ENCODE measurements around the gene MAGI1. TPM values are rescaled to one million over a fixed set of nuclear protein-coding genes. Genes with fewer than 3 reads are reported as not detected.
"Not testable (repeated sequence)": the region's sequence is repeated elsewhere in the genome, so short reads cannot be mapped to it uniquely, and the experiment has no call there.

MAGI1 gene
- polyA plus RNA-seq, 3 donors, result 27.7 to 37.9 (median 33.4) TPM

DNA sequence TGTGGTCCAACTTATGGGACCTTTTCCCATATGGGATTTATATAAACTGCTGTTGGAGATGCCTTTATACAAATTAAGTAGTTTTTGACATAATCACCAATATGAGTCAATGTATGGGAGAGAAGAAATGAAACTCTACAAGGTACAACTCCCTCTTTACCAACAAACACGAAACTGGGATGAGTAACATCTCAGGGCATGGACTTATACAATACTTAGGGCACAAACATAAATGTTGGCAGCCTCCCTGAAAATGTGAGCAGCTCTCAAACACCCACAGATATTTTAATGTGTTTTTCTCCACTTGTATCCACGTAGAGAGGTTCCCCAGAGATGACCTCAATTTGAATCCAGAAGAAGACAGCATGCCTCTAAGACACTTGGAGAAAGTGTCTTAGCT is 161.6 kb downstream of the MAGI1 start:
- DNase-seq, result no peak

DNA sequence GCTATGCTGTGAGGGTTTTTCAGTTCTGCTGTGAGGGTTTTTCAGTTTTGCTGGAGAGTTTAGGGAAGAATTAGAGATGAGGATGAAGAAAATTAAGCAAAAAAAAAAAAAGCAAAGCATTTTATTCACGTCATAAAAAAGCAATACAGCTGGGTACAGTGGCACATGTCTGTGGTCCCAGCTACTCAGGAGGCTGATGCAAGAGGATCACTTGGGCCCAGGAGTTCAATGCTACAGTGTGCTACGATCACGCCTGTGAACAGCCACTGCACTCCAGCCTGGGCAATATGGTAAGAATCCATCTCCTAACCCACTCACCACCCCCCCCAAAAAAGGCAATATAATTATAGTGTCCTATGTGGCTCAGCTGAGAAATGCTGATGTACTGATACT is 162.7 kb downstream of the MAGI1 start:
- DNase-seq, result no peak

DNA sequence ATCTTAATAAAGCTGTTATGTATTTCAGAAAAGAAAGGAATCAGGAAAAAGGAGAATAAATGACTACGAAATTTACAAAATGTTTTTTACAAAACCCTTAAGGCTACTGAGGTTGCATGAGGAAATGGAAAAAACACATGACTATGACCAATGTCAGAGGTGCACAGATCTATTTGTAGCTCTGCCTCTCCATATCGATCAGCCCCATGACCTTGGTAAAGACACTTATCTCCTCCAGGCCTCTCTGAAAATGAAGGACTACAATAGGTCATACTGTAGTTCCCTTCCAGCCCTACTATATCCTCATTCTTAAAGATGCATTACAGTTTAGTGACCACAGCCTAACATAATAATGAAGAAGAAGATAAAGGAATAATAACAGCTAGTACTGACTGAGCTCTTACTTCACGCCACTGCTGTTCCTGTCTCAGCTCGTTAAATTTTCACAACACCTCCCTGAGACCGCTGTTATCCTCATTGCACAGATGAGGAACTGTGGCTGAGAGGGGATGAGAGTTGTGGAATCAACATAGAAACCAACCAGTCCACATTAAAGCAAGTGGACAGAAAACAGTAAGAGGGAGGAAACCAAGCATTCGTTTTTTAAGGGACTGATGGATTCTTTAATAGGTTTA is 163.2 kb downstream of the MAGI1 start:
- DNase-seq, result no peak

DNA sequence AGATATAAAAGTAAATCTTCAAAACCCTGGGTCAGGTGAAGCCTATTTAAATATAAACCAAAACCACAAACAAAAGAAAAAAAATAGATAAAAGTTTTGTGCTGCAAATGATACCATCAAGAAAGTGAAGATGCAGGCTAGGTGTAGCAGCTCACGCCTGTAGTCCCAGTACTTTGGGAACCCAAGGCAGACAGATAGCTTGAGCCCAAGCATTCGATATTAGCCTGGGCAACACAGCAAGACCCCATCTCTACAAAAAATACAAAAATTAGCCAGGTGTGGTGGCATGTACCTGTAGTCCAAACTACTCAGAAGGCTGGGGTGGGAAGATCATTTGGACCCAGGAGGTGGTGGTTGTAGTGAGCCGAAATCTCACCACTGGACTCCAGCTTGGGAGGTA is 164.8 kb downstream of the MAGI1 start:
- DNase-seq, result no peak

DNA sequence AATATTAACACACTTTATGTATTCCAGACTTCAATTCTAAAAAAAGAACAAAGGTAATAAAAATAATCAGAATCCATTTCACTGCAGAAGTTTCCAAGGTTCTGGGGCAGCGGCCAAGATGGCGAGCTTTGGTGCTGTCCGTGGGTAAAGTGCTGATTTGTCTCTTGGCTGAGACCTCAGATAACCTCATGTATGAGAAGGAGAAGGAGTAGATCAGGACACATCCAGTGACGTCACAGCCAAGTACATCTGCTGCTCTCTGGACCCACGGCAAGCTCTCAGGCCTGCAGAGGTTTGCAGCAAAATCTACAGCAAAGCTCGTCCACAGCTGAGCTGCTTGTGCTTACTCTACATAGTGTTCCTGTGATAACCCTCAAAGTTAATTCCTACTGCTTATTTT is 165.7 kb downstream of the MAGI1 start:
- DNase-seq, result no peak

DNA sequence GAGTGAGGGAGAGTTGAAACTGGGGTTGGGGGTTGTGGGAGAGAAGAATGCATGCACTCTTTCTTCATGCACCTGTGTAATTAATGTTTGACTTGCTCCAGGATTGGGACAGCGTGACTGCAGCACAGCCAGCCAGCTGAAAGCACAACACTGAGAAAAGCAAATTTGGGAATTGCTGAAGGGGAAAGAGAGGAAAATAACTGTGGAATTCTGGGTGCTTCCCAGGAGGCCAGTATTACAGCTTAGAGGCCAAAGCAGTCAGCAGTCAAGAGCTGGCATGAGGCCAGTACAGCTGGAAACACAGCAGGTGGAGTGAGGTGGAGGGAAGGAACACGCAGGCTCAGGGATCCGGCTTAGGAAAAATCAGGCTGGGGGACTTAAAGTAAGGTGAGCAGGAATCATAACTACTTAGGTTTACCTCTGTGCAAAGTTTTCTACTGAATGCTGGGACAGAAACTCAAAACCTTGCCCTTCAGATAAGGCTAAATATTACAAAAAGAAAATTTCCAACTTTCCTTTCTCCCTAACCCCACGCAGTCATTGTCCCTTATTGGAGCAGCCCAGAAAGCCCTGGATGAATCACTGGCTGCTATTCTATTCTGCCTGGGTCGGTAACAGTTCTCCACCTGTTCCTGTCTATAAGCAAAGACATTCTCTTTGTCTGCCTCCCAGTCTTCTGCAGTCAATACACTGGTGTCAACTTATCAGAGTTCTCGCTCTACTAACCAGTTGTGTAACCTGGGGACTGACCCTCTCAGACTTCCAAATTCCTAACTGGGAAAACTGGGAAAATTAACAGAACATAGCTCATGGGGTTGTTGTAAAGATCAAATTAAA is 167.2 kb downstream of the MAGI1 start:
- peak; percentile 81 for DNase-seq

DNA sequence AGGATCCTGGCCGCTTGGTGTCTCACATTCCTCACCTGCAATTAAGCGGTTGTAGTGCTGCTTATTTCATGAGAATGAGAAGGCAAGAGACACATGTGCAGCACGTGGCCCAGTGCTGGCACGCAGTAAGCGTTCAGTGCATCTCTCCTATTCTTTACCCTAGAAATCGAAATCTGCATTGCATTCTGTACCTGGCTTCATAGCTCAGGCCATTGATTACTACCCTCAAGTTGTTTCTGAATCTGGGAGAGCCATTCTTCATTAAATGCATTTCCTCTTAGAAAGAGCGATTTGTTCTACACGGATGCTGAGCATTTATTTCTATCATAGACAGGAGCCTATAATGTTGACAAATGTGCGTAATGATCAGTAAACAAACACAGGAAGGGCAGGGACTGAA is 168.9 kb downstream of the MAGI1 start:
- no peak for DNase-seq

DNA sequence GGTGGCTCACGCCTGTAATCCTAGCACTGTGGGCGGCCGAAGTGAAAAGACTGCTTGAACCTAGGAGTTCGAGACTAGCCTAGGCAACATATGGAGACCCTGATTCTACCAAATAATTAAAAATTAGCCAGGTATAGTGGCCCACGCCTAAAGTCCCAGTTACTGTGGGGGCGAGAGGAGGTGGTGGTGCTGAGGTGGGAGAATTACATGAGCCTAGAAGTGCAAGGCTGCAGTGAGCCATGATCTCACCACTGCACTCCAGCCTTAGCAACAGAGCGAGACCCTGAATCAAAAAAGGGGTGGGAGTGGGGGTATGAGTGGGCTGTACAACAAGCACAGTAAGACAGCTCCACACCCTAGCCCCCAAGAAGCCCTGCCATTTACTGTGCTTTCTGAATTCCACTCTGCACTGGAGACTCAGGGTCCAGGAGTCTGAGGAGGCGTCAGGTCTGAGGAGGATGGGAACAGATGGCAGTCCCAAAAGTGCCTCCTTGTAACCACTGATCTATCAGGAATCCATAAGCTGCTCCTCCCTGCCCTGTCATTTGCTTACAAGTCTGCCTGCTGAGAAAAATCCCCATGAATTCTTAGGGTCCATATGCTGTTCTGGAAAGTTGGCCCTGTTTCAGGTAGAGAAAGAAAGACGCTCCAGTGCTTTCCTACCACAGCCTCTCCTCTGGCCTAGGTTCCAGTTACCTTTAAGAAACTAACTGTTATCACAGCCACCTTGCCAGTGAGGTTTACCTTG is 171.1 kb downstream of the MAGI1 start:
- DNase-seq, result no peak

DNA sequence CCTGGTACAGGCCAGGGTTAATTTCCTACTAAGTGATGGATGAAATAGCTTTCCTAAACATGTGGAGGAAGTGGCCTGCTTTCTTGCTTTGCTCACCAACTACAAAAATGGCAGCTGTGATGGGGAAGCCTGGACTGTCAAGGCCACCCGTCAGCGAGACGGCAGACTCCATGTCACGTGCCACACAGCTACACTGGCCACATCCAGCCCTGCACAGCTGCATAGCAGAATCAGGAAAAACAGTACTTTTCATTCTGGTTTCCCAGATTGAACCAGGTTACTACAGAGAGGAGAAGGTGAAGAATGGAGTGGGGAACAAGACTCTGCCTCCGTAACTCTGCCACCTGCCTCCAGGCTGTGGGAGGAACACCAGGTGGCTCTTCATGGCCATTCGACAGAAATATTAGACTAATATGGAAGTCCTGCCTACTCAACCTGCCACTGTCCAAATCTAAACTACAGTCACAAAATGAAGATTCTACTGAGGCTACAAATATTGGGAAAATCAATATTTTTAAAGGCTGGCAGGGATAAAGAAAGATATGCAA is 174.3 kb downstream of the MAGI1 start:
- no peak for DNase-seq

DNA sequence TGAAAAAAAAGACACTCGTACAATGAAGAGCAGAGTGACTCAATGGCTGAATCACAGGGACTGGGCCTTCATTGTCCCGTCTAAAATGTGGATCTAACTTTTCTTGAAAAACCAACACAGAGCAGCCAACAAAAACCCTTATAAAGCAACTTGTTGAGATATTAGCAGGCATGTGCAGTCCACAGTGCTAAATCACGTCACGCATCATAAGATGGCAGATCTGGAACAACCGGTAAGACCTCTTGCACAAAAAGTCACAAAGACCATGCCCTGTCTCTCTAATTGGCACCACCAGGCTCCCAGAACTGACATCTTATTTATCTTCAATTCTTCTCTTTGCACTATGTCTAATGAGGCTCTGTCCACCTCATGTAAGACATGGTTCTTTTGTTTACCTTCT is 177.0 kb downstream of the MAGI1 start:
- no peak for DNase-seq

DNA sequence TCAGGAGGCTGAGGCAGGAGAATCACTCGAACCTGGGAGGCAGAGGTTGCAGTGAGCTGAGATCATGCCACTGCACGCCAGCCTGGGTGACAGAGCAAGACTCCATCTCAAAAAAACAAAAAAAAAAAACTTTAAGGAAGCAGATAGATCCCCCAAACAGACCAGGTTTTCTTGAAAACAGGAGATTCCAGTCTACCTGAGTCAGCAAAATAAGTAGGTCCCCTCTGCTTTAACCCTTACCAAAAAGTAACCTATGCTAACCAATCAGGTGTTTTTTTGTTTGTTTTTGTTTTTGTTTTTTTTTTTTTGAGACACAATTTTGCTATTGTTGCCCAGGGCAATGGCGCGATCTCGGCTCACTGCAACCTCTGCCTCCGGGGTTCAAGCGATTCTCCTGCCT is 179.1 kb downstream of the MAGI1 start:
- DNase-seq, result not testable (repeated sequence)

DNA sequence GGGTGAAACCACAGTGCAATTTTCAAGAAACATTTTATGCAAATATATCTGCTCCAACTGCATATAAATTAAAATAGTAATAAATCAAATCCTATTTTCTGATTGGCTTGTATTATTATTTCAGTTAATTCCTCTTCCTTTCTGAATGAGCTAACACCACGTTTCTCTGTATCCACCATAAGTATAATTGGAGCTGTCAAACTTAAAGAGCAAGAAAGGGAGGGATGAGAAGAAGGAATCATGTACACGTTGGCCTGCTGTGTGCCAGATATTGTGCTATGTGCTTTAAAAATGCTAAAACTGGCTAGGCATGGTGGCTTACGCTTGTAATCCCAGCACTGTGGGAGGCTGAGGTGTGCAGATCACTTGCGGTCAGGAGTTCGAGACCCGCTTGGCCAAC is 180.0 kb downstream of the MAGI1 start:
- DNase-seq, result no peak

DNA sequence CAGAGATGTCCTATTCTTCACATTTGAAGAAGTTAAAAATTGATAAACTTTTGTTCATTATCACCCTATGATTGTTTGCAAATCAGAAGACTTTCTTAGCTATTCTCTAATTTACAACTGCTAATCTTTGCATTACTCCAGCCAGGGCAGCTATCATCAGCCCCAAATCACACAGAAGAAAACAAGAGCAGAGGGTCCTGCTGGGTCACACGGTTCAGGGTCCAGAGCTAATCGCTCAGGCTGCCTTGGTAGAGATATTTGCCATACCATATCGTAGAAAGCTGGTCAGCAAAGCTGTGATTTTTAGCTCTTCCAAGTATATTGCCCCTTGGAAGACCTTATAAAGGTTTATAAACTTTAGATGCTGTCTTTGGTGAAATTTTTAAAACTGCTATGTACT is 181.4 kb downstream of the MAGI1 start:
- no peak for DNase-seq

DNA sequence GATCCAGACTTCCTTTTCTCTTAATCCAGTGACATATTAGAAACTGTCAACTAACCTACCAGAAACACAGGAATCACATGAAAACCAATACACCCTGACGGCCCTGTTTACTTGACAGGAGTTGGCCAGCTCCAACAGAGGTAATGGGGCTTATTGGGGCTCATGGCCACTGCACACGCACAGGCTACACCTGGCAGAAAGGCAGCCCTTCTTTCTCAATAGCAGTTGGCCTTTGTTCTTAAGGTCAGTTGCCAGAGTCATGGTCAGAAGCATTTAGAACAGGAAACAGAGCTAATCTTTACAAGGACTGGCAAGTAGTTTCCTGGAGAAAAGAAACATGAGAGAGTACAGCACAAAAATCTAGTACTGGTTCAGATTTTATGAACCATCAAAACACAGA is 181.8 kb downstream of the MAGI1 start:
- no peak for DNase-seq

DNA sequence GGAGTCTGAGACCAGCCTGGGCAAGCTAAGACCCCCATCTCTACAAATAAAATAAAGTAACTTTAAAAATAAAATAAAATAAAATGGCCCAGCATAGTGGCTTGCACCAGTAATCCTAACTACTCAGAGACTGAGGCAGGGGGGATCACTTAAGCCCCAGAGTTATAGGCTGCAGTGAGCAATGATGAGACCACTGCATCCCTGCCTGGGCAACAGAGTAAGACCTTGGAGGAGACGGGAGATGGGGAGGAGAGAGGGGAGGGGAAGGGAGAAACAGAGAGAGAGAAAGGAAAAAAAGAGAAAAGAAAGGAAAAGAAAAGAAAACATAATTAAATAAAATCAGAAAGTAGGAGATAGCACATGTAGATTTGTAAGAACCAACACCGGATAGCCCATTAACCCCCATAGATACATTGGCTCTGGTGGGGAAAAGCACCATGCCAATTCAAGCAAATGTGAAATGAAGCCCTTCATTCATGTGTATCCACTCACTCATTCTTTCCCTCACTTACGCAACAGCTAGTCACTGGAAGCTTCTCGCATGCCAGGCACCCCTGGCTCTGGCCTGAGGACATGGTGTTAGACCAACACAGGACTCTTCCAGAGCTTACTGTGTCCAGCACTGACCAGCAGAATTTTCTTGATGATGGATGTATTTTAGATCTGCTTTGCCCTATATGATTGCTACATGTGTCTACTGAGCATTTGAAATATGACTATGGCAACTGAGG is 183.2 kb downstream of the MAGI1 start:
- DNase-seq, result no peak

DNA sequence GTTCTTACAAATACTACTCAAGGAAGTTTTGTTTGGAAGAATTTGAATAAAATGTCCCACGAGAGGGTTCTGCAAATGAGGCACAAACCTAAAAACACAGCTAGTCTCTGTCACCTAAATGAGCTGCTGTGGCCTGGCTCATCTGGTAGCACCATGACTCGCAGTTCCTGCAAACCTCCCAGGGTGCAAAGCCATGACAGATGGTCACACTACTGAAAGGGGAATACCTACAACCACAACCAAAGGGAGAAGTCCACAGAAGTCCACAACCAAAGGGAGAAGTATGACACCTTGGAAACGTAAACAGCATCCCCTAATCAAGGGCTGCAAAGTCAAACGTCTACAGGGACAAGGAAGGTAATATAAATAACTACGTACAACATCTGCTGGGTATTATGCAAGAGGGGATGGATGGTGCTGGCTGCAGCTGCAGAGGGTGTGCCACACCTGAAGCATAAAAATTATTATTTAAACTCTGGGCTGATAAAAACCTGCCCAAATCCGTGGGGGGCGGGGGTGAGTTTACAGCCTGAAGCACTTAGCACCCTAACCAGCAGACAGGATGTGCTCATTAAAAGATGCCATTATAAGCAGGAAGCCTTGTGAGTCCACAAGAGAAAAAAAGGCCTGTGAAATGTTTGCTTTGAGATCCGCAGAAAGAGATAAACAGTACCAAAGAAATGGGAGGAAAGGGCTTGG is 184.0 kb downstream of the MAGI1 start:
- no peak for DNase-seq

DNA sequence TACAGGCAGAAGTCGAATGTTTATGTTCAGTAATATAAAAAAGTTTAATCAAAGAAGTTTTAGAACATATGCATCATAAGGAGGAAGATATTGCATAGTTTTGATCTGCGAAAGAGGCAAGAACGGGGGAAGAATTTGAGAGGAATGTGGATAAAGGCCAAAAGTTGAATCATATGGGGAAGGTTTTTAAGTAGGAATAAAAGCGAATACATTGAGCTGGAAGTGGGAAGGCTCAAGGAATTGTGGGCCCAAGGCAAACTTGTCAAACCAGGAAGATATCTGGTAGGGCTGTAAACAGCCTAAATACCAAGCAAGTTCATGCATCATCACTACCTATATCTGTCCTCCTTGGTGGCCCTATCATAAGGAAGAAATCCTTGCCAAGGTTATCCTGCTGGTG is 186.9 kb downstream of the MAGI1 start:
- DNase-seq, result no peak

DNA sequence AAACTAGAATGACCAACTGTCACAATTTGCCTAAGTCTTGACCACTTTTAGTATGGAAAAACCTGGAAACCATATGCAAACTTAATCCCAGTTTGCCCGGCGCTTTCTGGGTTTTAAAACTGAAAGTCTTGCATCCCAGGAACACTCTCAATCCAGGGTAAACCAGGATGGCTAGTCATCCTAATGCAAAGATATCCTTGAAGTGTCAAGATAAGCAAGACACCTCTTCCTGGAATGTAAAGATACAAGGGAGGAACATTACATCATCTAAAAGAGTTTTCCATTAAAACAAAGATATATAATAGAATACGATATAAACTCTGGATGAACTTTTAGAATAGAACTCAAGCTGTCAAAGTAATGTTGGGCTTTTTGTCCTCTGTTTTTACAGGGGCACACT is 188.5 kb downstream of the MAGI1 start:
- no peak for DNase-seq

DNA sequence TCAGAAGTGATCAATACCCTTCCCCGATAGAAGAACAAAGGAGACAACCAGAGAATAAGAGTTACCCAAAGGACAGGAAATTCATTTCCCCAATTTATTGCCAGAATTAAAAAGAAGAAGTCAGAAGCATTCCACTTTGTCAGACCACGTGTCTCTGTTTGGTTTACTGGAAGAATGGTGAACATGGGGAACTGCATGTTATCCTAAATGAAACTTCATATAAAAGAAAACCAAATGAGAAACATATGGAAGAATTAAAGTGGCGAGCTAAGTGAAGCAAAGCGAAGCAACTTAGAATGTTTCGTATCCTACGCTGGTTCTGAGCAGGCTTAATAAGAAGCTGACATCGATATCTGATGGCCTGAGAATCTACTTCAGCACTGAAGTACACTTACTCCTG is 190.7 kb downstream of the MAGI1 start:
- DNase-seq, result no peak

DNA sequence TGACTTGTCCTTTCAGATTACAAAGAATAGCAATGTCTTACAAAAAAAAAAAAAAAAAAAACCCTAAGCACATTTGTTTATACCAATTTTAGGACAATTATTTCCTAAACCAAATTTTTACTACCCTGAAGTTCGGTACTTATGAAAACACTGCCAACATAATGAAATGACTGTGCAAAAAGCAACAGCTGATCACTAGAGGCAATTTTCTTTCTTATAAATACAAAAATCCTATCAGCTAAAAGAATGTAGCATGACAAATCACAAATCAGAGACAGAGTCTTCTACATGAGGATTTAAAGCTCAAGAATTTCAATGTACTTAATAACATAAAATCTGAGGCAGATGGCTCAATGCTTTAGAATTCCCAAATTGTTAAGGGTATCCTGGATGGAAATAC is 191.8 kb downstream of the MAGI1 start:
- no peak for DNase-seq

DNA sequence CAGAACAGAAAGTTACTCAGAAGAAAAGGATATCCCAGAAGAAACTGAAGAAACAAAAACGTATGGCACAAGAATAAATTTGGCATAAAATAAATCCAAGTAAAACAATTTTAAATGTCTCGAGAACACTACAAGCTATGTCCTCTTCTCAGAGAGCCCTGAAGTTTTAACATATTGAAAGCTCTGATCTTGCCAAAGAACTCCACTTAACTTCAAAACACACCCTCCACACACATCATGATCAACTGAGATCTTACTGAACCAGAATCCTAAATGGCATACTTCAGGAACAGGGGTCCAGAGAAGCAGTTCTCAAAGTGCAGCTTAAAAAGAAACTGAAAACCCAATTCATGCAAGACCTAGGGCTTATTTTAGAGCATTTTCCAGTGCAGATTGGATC is 194.3 kb downstream of the MAGI1 start:
- DNase-seq, result no peak

Data from renal pelvis (tissue), 4 donors.